ENCODE measurements around the gene HGFAC.

Gene HGFAC

GRCh38 chr4:3430524-3430923 lies 11.2 kb upstream of the HGFAC start:
- no peaks in the 10 kb centered on the region; the same call in 1 of the 2 replicates for H3K27me3 ChIP-seq (replicated peaks; ENCODE audit: control insufficient read depth, insufficient read depth, low read length)
- no peak for TF ChIP-seq CTCF (IDR thresholded peaks at IDR 0.05; ENCODE audit: insufficient read depth, low read length, poor library complexity, severe bottlenecking)
- H3K4me3 ChIP-seq (replicated peaks; ENCODE audit: low read depth, low read length), result no peak overlapping the region
- H3K36me3 ChIP-seq (ENCODE audit: control insufficient read depth, insufficient read depth, low read length), result no peaks in the 10 kb centered on the region
- DNase-seq (ENCODE audit: extremely low read depth, insufficient read length), result no peak

GRCh38 chr4:3431446-3431993 lies 10.2 kb upstream of the HGFAC start:
- no peak for DNase-seq (ENCODE audit: extremely low read depth, insufficient read length)
- Histone ChIP-seq H3K4me3 (replicated peaks; ENCODE audit: low read depth, low read length) (no peak overlapping the region), H3K36me3 (ENCODE audit: control insufficient read depth, insufficient read depth, low read length) (no peaks in the 10 kb centered on the region), H3K27me3 (replicated peaks; ENCODE audit: control insufficient read depth, insufficient read depth, low read length) (no peaks in the 10 kb centered on the region; the same call in 1 of the 2 replicates)
- no peak for TF ChIP-seq CTCF (IDR thresholded peaks at IDR 0.05; ENCODE audit: insufficient read depth, low read length, poor library complexity, severe bottlenecking)

GRCh38 chr4:3432381-3432790 lies 9.4 kb upstream of the HGFAC start:
- no peaks in the 10 kb centered on the region; the same call in 1 of the 2 replicates for H3K27me3 ChIP-seq (replicated peaks; ENCODE audit: control insufficient read depth, insufficient read depth, low read length)
- no peaks in the 10 kb centered on the region for H3K36me3 ChIP-seq (ENCODE audit: control insufficient read depth, insufficient read depth, low read length)
- no peak for DNase-seq (ENCODE audit: extremely low read depth, insufficient read length)
- TF ChIP-seq CTCF (IDR thresholded peaks at IDR 0.05; ENCODE audit: insufficient read depth, low read length, poor library complexity, severe bottlenecking), result no peak
- H3K4me3 ChIP-seq (replicated peaks; ENCODE audit: low read depth, low read length), result no peak overlapping the region

- TF ChIP-seq CTCF (IDR thresholded peaks at IDR 0.05; ENCODE audit: insufficient read depth, low read length, poor library complexity, severe bottlenecking), result no peak
Measured at GRCh38 chr4:3433138-3433869, 8.5 kb upstream of the HGFAC start.

GRCh38 chr4:3434881-3435685 lies 6.7 kb upstream of the HGFAC start:
- peak; percentile 24 for TF ChIP-seq CTCF (IDR thresholded peaks at IDR 0.05; ENCODE audit: insufficient read depth, low read length, poor library complexity, severe bottlenecking)
- Histone ChIP-seq H3K4me3 (replicated peaks; ENCODE audit: low read depth, low read length) (no peak overlapping the region), H3K36me3 (ENCODE audit: control insufficient read depth, insufficient read depth, low read length) (no peaks in the 10 kb centered on the region), H3K27me3 (replicated peaks; ENCODE audit: control insufficient read depth, insufficient read depth, low read length) (no peaks in the 10 kb centered on the region; the same call in 1 of the 2 replicates)
- no peak for DNase-seq (ENCODE audit: extremely low read depth, insufficient read length)

More at GRCh38 chr4:3433138-3433869, 8.5 kb upstream of the HGFAC start:
- no peaks in the 10 kb centered on the region for H3K36me3 ChIP-seq (ENCODE audit: control insufficient read depth, insufficient read depth, low read length)
- DNase-seq (ENCODE audit: extremely low read depth, insufficient read length), result no peak
- H3K4me3 ChIP-seq (replicated peaks; ENCODE audit: low read depth, low read length), result no peak overlapping the region
- H3K27me3 ChIP-seq (replicated peaks; ENCODE audit: control insufficient read depth, insufficient read depth, low read length), result no peaks in the 10 kb centered on the region; the same call in 1 of the 2 replicates
